ENCODE data around the gene THEM5.

DNA sequence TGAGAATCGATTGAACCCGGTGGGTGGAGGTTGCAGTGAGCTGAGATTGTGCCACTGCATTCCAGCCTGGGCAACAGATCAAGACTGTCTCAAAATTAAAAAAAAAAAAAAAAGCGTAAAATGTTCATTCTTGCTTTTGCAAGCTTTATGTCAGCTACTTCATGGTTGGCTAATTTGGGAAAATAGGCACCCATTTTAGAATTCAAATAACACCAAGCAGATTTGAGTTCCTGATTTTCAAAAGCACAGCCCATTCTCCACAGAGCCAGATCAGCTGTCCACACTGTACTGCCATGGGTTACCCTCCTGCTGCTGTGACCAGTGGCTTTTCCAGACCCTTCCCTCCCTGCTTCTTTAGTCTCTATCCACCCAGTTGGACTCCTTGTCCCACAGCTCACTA lies 4.4 kb downstream of the THEM5 start:
- no peak for TF ChIP-seq GATA2 (IDR thresholded peaks at IDR 0.05; ENCODE audit: low read depth, low read length)
- no peak for TF ChIP-seq GATA3 (IDR thresholded peaks at IDR 0.05; ENCODE audit: low read depth, low read length)
